Hippocampal formation (tissue), 2 donors: ENCODE measurements around the gene PDZD8.
"Not testable (repeated sequence)": the region's sequence is repeated elsewhere in the genome, so short reads cannot be mapped to it uniquely, and the experiment has no call there.

Source experiments
- DNase-seq, 2 donors: peaks; one replicate each; lab custom pipeline; 2025; lab: John Stamatoyannopoulos, UW

The PDZD8 gene

GRCh38 chr10:117255835-117256460 is 119.3 kb downstream of the PDZD8 start:
- DNase-seq: no peak

GRCh38 chr10:117254774-117255735 is 120.2 kb downstream of the PDZD8 start:
- no peak for DNase-seq

GRCh38 chr10:117254338-117254737 is 120.9 kb downstream of the PDZD8 start:
- no peak for DNase-seq

- no peak for DNase-seq
Measured at GRCh38 chr10:117253908-117254307, 121.3 kb downstream of the PDZD8 start.

GRCh38 chr10:117250411-117250810 is 124.8 kb downstream of the PDZD8 start:
- no peak for DNase-seq

- DNase-seq: no peak
Measured at GRCh38 chr10:117249493-117250093, 125.6 kb downstream of the PDZD8 start.

GRCh38 chr10:117248750-117249465 is 126.3 kb downstream of the PDZD8 start:
- DNase-seq: no peak

GRCh38 chr10:117246997-117247671 is 128.1 kb downstream of the PDZD8 start:
- DNase-seq: no peak

GRCh38 chr10:117242463-117242832 is 132.8 kb downstream of the PDZD8 start:
- no peak for DNase-seq

- no peak for DNase-seq
Measured at GRCh38 chr10:117241541-117242462, 133.4 kb downstream of the PDZD8 start.

- DNase-seq: no peak
Measured at GRCh38 chr10:117240621-117241529, 134.4 kb downstream of the PDZD8 start, which contains the start of gene SLC18A2. Gene SLC18A2, plus strand, starts transcription at chr10:117241114. Its CDS starts 580 bp downstream, at chr10:117241694.

GRCh38 chr10:117239721-117240620 is 135.3 kb downstream of the PDZD8 start:
- no peak for DNase-seq

- DNase-seq: no peak
Measured at GRCh38 chr10:117239051-117239450, 136.2 kb downstream of the PDZD8 start.

- no peak for DNase-seq
Measured at GRCh38 chr10:117237401-117237991, 137.7 kb downstream of the PDZD8 start.

- DNase-seq: not testable (repeated sequence)
Measured at GRCh38 chr10:117230107-117230506, 145.1 kb downstream of the PDZD8 start.

GRCh38 chr10:117228210-117228609 is 147.0 kb downstream of the PDZD8 start:
- no peak for DNase-seq
